ENCODE data around the gene DNAJC28.
A peak's percentile ranks its signal among the peaks of the same experiment; 100 is the strongest.
"Not testable (repeated sequence)": the region's sequence is repeated elsewhere in the genome, so short reads cannot be mapped to it uniquely, and the experiment has no call there.

DNAJC28 gene

GRCh38 chr21:33479679-33480480 is 11.6 kb downstream of the DNAJC28 start, which contains the start of gene TMEM50B:
Gene TMEM50B, minus strand, starts transcription at chr21:33479974. Its CDS starts 11,089 bp downstream, at chr21:33468885.
- peak; percentile 98 for DNase-seq
- H3K27me3 ChIP-seq = no peaks in the 10 kb centered on the region
- H3K36me3 ChIP-seq = no peaks in the 10 kb centered on the region
- TF ChIP-seq CTCF (IDR thresholded peaks at IDR 0.05; ENCODE audit: low read depth, low read length) = peak; percentile 42
- no peaks in the 10 kb centered on the region for H3K4me1 ChIP-seq
- H3K4me3 ChIP-seq (ENCODE audit: low read depth, low read length) = peak within 1 kb of the TSS; percentile 86
- no peaks in the 10 kb centered on the region for H3K9me3 ChIP-seq

GRCh38 chr21:33478935-33479678 is 12.4 kb downstream of the DNAJC28 start:
- no peak for TF ChIP-seq CTCF (IDR thresholded peaks at IDR 0.05; ENCODE audit: low read depth, low read length)
- Histone ChIP-seq H3K4me3 (ENCODE audit: low read depth, low read length) (peak overlapping the region; percentile 86), H3K4me1 (no peaks in the 10 kb centered on the region), H3K27me3 (no peaks in the 10 kb centered on the region), H3K9me3 (no peaks in the 10 kb centered on the region), H3K36me3 (no peaks in the 10 kb centered on the region)
- peak; percentile 46 for DNase-seq

GRCh38 chr21:33478182-33478581 is 13.3 kb downstream of the DNAJC28 start:
- H3K9me3 ChIP-seq = no peaks in the 10 kb centered on the region
- TF ChIP-seq CTCF (IDR thresholded peaks at IDR 0.05; ENCODE audit: low read depth, low read length) = no peak
- no peaks in the 10 kb centered on the region for H3K36me3 ChIP-seq
- no peaks in the 10 kb centered on the region for H3K4me1 ChIP-seq
- peak overlapping the region; percentile 86 for H3K4me3 ChIP-seq (ENCODE audit: low read depth, low read length)
- H3K27me3 ChIP-seq = no peaks in the 10 kb centered on the region
- DNase-seq = no peak

GRCh38 chr21:33477066-33477465 is 14.4 kb downstream of the DNAJC28 start:
- Histone ChIP-seq H3K4me1 (no peaks in the 10 kb centered on the region), H3K9me3 (no peaks in the 10 kb centered on the region), H3K27me3 (no peaks in the 10 kb centered on the region), H3K36me3 (no peaks in the 10 kb centered on the region), H3K4me3 (ENCODE audit: low read depth, low read length) (no peak overlapping the region)
- no peak for DNase-seq
- TF ChIP-seq CTCF (IDR thresholded peaks at IDR 0.05; ENCODE audit: low read depth, low read length) = no peak

- Histone ChIP-seq H3K36me3 (no peaks in the 10 kb centered on the region), H3K4me3 (ENCODE audit: low read depth, low read length) (no peak overlapping the region), H3K9me3 (no peaks in the 10 kb centered on the region), H3K27me3 (no peaks in the 10 kb centered on the region), H3K4me1 (no peaks in the 10 kb centered on the region)
- no peak for DNase-seq
- TF ChIP-seq CTCF (IDR thresholded peaks at IDR 0.05; ENCODE audit: low read depth, low read length) = no peak
Measured at GRCh38 chr21:33473344-33473743, 18.2 kb downstream of the DNAJC28 start.

GRCh38 chr21:33470701-33471100 is 20.8 kb downstream of the DNAJC28 start:
- H3K27me3 ChIP-seq = no peaks in the 10 kb centered on the region
- H3K9me3 ChIP-seq = no peaks in the 10 kb centered on the region
- DNase-seq = no peak
- no peaks in the 10 kb centered on the region for H3K36me3 ChIP-seq
- no peak for TF ChIP-seq CTCF (IDR thresholded peaks at IDR 0.05; ENCODE audit: low read depth, low read length)
- H3K4me1 ChIP-seq = no peaks in the 10 kb centered on the region
- H3K4me3 ChIP-seq (ENCODE audit: low read depth, low read length) = no peak overlapping the region

- H3K27me3 ChIP-seq; H3K9me3 ChIP-seq; H3K36me3 ChIP-seq; H3K4me3 ChIP-seq (ENCODE audit: low read depth, low read length); DNase-seq; H3K4me1 ChIP-seq: not testable (repeated sequence)
Measured at GRCh38 chr21:33469183-33469582, 22.3 kb downstream of the DNAJC28 start.
